ENCODE results near the gene WDR5B. TPM values are rescaled to one million over a fixed set of nuclear protein-coding genes. Genes with fewer than 3 reads are reported as not detected.

The WDR5B gene
- total RNA-seq, 1 experiment from 2014 or later = 3.4 TPM

GRCh38 chr3:122462406-122462805 lies 46.5 kb upstream of the WDR5B start:
- POLR2A ChIA-PET = no interaction called here
- intact Hi-C loops (cut with micrococcal nuclease) = no loop called here

DNA sequence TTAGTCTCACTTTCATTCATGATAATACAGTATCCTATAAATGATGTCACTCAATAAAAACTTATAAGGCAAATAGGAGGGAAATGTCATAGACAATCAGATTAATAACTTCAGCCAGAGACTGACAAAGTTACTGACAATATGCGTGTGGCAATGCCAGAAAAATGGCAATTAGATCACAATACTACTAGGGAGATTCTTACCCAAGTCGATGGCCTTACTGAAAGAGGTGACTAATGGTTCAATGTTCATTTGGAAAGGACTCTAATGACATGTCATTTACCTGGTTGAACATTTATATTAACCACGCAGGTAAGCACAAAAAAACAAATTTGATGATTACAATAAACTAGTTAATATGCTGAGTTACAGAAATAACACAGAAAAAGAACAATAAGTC lies 45.9 kb upstream of the WDR5B start:
- Histone ChIP-seq H3K27ac (ENCODE audit: low read depth, low read length) (no peak overlapping the region), H3K4me2 (ENCODE audit: low read length) (no peak overlapping the region), H3K4me1 (ENCODE audit: control insufficient read depth in 1 of 2, insufficient read depth in 2 of 2, low read length in 2 of 2) (no peaks in the 10 kb centered on the region), H3K9me2 (ENCODE audit: insufficient read depth) (no peaks in the 10 kb centered on the region), H3K9ac (ENCODE audit: low read length) (no peak overlapping the region), H3K27me3 (ENCODE audit: insufficient read depth, low read length) (no peaks in the 10 kb centered on the region), H3K79me2 (ENCODE audit: insufficient read depth, low read length) (peaks cover 14% of the 10 kb centered on the region; the same call in 1 of the 2 replicates), H3K4me3 (replicated peaks in 1 of 2; ENCODE audit: low read depth in 1 of 2, low read length in 2 of 2) (no peak overlapping the region), H3K36me3 (ENCODE audit: control insufficient read depth in 1 of 2, insufficient read depth in 2 of 2, low read length in 2 of 2) (peaks cover 9 to 22% of the 10 kb centered on the region in 2 experiments), H3K9me3 (ENCODE audit: control insufficient read depth in 1 of 2, insufficient read depth in 1 of 2, low read depth in 1 of 2, low read length in 2 of 2) (no peaks in the 10 kb centered on the region), H2AFZ (ENCODE audit: low read depth, low read length, poor library complexity, severe bottlenecking) (no peak overlapping the region), H4K20me1 (ENCODE audit: insufficient read depth) (no peaks in the 10 kb centered on the region; the same call in 1 of the 2 replicates)
- CTCF ChIA-PET = no interaction called here
- POLR2A ChIA-PET = no interaction called here
- intact Hi-C loops (cut with micrococcal nuclease) = no loop called here
- ATAC-seq (no peak), DNase-seq (ENCODE audit: low read depth, low spot score) (no peak)
- RAD21 ChIA-PET (ENCODE audit: low non-redundant PET in 1 of 2, low total read pairs in 2 of 2, uncharacterized antibody in 2 of 2, unreplicated experiment in 2 of 2) = no interaction called here
- no TSS peak for BruUV-seq (replicated peaks)
- no peak for TF ChIP-seq FOSL1 (IDR thresholded peaks at IDR 0.05; ENCODE audit: low read depth)
- TF ChIP-seq REST (IDR thresholded peaks at IDR 0.05; ENCODE audit: low read depth) = no peak
- no peak for TF ChIP-seq TCF7L2 (IDR thresholded peaks at IDR 0.05; ENCODE audit: borderline replicate concordance, extremely low read depth, insufficient read depth, insufficient read length)
- TF ChIP-seq, protein P1, sequence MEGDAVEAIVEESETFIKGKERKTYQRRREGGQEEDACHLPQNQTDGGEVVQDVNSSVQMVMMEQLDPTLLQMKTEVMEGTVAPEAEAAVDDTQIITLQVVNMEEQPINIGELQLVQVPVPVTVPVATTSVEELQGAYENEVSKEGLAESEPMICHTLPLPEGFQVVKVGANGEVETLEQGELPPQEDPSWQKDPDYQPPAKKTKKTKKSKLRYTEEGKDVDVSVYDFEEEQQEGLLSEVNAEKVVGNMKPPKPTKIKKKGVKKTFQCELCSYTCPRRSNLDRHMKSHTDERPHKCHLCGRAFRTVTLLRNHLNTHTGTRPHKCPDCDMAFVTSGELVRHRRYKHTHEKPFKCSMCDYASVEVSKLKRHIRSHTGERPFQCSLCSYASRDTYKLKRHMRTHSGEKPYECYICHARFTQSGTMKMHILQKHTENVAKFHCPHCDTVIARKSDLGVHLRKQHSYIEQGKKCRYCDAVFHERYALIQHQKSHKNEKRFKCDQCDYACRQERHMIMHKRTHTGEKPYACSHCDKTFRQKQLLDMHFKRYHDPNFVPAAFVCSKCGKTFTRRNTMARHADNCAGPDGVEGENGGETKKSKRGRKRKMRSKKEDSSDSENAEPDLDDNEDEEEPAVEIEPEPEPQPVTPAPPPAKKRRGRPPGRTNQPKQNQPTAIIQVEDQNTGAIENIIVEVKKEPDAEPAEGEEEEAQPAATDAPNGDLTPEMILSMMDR (IDR thresholded peaks at IDR 0.05 in 2 of 3, conservative IDR thresholded peaks at IDR 0.05 in 1 of 3; ENCODE audit: borderline replicate concordance in 1 of 3, insufficient read depth in 1 of 3, low read depth in 2 of 3, low read length in 2 of 3) = no peak
- TF ChIP-seq ATF3 (IDR thresholded peaks at IDR 0.05) = no peak
- no peak for TF ChIP-seq EGR1 (IDR thresholded peaks at IDR 0.05; ENCODE audit: low read depth)
- no peak for TF ChIP-seq SIN3A (IDR thresholded peaks at IDR 0.05; ENCODE audit: low read depth)
- no peak for TF ChIP-seq ZBTB33 (IDR thresholded peaks at IDR 0.05; ENCODE audit: extremely low read depth, insufficient replicate concordance, low read length)

More at GRCh38 chr3:122462406-122462805, 46.5 kb upstream of the WDR5B start:
- no peaks in the 10 kb centered on the region for H3K9me3 ChIP-seq (ENCODE audit: control insufficient read depth in 1 of 2, insufficient read depth in 1 of 2, low read depth in 1 of 2, low read length in 2 of 2)
- no peaks in the 10 kb centered on the region for H3K27me3 ChIP-seq (ENCODE audit: insufficient read depth, low read length)
- no peak for TF ChIP-seq ATF3 (IDR thresholded peaks at IDR 0.05)
- no peak for TF ChIP-seq JUND (IDR thresholded peaks at IDR 0.05)
- TF ChIP-seq SP1 (IDR thresholded peaks at IDR 0.05; ENCODE audit: low read depth) = no peak
- TF ChIP-seq FOSL1 (IDR thresholded peaks at IDR 0.05; ENCODE audit: low read depth) = no peak
- no peak for TF ChIP-seq EZH2 (IDR thresholded peaks at IDR 0.05)
- no peak overlapping the region for H3K4me2 ChIP-seq (ENCODE audit: low read length)
- ChIA-PET CTCF (interaction anchor here (0.7 kb wide), 1 partner anchor 421 kb away, joined by 3 read pairs; no protein-coding TSS in a partner anchor), RAD21 (ENCODE audit: low non-redundant PET in 1 of 2, low total read pairs in 2 of 2, uncharacterized antibody in 2 of 2, unreplicated experiment in 2 of 2) (no interaction called here)
- H3K9me2 ChIP-seq (ENCODE audit: insufficient read depth) = no peaks in the 10 kb centered on the region
- no TSS peak for BruUV-seq (replicated peaks)
- no peak for ATAC-seq
- H2AFZ ChIP-seq (ENCODE audit: low read depth, low read length, poor library complexity, severe bottlenecking) = no peak overlapping the region
- peaks cover 14% of the 10 kb centered on the region; the same call in 1 of the 2 replicates for H3K79me2 ChIP-seq (ENCODE audit: insufficient read depth, low read length)
- no peak overlapping the region for H3K4me3 ChIP-seq (replicated peaks in 1 of 2; ENCODE audit: low read depth in 1 of 2, low read length in 2 of 2)
- peaks cover 9 to 21% of the 10 kb centered on the region in 2 experiments for H3K36me3 ChIP-seq (ENCODE audit: control insufficient read depth in 1 of 2, insufficient read depth in 2 of 2, low read length in 2 of 2)
- no peak overlapping the region for H3K9ac ChIP-seq (ENCODE audit: low read length)
- no peaks in the 10 kb centered on the region; the same call in 1 of the 2 replicates for H4K20me1 ChIP-seq (ENCODE audit: insufficient read depth)
- DNase-seq (ENCODE audit: low read depth, low spot score) = no peak
- no peak overlapping the region for H3K27ac ChIP-seq (ENCODE audit: low read depth, low read length)
- no peaks in the 10 kb centered on the region for H3K4me1 ChIP-seq (ENCODE audit: control insufficient read depth in 1 of 2, insufficient read depth in 2 of 2, low read length in 2 of 2)
